ENCODE data around the gene ANKRD18A. TPM values are rescaled to one million over a fixed set of nuclear protein-coding genes. Genes with fewer than 3 reads are reported as not detected.

The ANKRD18A gene
- total and polyA plus RNA-seq, 2 donors (not counting 3 experiments of a cell fraction or from before 2014, with no cell fraction given), result 3.2 TPM; not detected in 1

DNA sequence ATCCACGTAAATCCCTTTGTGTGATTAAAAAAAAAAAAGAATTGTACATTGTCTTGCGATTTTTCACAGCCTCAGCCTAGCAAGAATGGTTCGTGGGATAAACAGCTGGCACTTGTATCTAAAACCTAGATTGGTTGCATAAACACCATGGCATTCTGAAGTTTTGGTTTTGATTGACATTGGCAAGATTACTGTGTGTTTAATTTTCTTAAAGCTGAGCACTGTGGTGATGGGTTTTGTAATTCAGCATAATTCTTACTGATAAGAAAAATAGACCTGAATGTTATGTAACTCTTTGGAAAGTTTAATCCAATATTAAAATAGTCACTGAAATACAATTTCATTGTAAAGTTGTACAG, 23.4 kb upstream of the ANKRD18A start:
- intact Hi-C loops (cut with micrococcal nuclease), result no loop called here
- H3K4me1 ChIP-seq (ENCODE audit: control insufficient read depth, extremely low read depth, insufficient read depth, low read length), result no peaks in the 10 kb centered on the region

More for the DNA sequence above, 23.4 kb upstream of the ANKRD18A start:
- H3K9me3 ChIP-seq (replicated peaks; ENCODE audit: control insufficient read depth, insufficient read depth, low read length), result no peaks in the 10 kb centered on the region
- H3K27me3 ChIP-seq (ENCODE audit: control insufficient read depth in 2 of 2, insufficient read depth in 2 of 2, low read length in 2 of 2), result peaks cover 0 to 3% of the 10 kb centered on the region in 2 experiments
- H3K9ac ChIP-seq (replicated peaks; ENCODE audit: extremely low read depth, insufficient read depth, low read length), result no peak overlapping the region
- dilution Hi-C loops (cut with MboI; ENCODE audit: extremely low pct_ligation_motif_present, low sequenced_read_pairs), result no loop called here
- BruUV-seq (replicated peaks), result no TSS peak
- POLR2A ChIA-PET, result no interaction called here
- H3K36me3 ChIP-seq (ENCODE audit: control insufficient read depth in 2 of 2, extremely low read depth in 1 of 2, insufficient read depth in 2 of 2, low read length in 2 of 2), result no peaks in the 10 kb centered on the region
- H3K27ac ChIP-seq (ENCODE audit: insufficient read depth, low read depth, low read length), result no peak overlapping the region
- no peaks in the 10 kb centered on the region for H3K9me1 ChIP-seq (replicated peaks; ENCODE audit: control insufficient read depth, extremely low read depth, insufficient read depth, low read length)
- no peaks in the 10 kb centered on the region for H4K20me1 ChIP-seq (replicated peaks; ENCODE audit: control insufficient read depth, extremely low read depth, insufficient read depth, low read length)
- DNase-seq (ENCODE audit: low read depth, low spot score) (no peak), FAIRE-seq (no peak)
- no peak overlapping the region for H3K4me3 ChIP-seq (replicated peaks in 1 of 3; ENCODE audit: insufficient read depth in 1 of 3, low read depth in 1 of 3, low read length in 3 of 3)
- no peaks in the 10 kb centered on the region for H3K79me2 ChIP-seq (ENCODE audit: control insufficient read depth, insufficient read depth, low read length)
- CTCF ChIA-PET, result interaction anchor here (1.2 to 1.4 kb wide), 2 partner anchors 22 to 24 kb away, joined by 4 to 5 read pairs; partner anchors contain the start of gene ANKRD18A
- no peak overlapping the region for H3K4me2 ChIP-seq (ENCODE audit: insufficient read depth, low read length)
- TF ChIP-seq FOS (IDR thresholded peaks at IDR 0.05; ENCODE audit: borderline replicate concordance, insufficient read depth, low read length), result no peak
- no peak for TF ChIP-seq MYC (IDR thresholded peaks at IDR 0.05; ENCODE audit: low read depth, low read length)
- TF ChIP-seq POLR2A (IDR thresholded peaks at IDR 0.05; ENCODE audit: low read depth, low read length), result no peak
- TF ChIP-seq CTCF (IDR thresholded peaks at IDR 0.05; ENCODE audit: extremely low read depth in 1 of 2, insufficient read depth in 1 of 2, low read depth in 1 of 2, low read length in 2 of 2), result no peak
- no peak for TF ChIP-seq POLR2AphosphoS5 (IDR thresholded peaks at IDR 0.05; ENCODE audit: insufficient read depth, low read depth, low read length)
- TF ChIP-seq EZH2 (IDR thresholded peaks at IDR 0.05; ENCODE audit: borderline replicate concordance, low read depth, low read length, severe bottlenecking), result no peak
- no peak for TF ChIP-seq GATA2 (IDR thresholded peaks at IDR 0.05; ENCODE audit: insufficient read depth, insufficient read length, low read depth, low read length)
- no peak for TF ChIP-seq JUN (IDR thresholded peaks at IDR 0.05; ENCODE audit: borderline replicate concordance, insufficient read depth, insufficient read length, low read depth)
- no peak overlapping the region for H2AFZ ChIP-seq (ENCODE audit: low read depth, low read length)

Measured in endothelial cell of umbilical vein (primary cell).